ENCODE data around the gene MYL2. TPM values are rescaled to one million over a fixed set of nuclear protein-coding genes. Genes with fewer than 3 reads are reported as not detected.

MYL2 gene
- total RNA-seq, 1 donor from 2014 or later: not detected

- Histone ChIP-seq H3K4me1 (no peaks in the 10 kb centered on the region), H3K27me3 (peaks cover 6% of the 10 kb centered on the region), H3K4me3 (no peak overlapping the region), H3K27ac (no peak overlapping the region), H3K36me3 (no peaks in the 10 kb centered on the region), H3K9me3 (no peaks in the 10 kb centered on the region)
- intact Hi-C loops (cut with DNase I): no loop called here
- DNase-seq (ENCODE audit: low spot score in 2 of 2): no peak
- TF ChIP-seq, protein P1, sequence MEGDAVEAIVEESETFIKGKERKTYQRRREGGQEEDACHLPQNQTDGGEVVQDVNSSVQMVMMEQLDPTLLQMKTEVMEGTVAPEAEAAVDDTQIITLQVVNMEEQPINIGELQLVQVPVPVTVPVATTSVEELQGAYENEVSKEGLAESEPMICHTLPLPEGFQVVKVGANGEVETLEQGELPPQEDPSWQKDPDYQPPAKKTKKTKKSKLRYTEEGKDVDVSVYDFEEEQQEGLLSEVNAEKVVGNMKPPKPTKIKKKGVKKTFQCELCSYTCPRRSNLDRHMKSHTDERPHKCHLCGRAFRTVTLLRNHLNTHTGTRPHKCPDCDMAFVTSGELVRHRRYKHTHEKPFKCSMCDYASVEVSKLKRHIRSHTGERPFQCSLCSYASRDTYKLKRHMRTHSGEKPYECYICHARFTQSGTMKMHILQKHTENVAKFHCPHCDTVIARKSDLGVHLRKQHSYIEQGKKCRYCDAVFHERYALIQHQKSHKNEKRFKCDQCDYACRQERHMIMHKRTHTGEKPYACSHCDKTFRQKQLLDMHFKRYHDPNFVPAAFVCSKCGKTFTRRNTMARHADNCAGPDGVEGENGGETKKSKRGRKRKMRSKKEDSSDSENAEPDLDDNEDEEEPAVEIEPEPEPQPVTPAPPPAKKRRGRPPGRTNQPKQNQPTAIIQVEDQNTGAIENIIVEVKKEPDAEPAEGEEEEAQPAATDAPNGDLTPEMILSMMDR (IDR thresholded peaks at IDR 0.05): no peak
Observed at GRCh38 chr12:110933326-110933974, 13.1 kb upstream of the MYL2 start.

- no peak for DNase-seq (ENCODE audit: low spot score in 2 of 2)
- H3K4me3 ChIP-seq: no peak overlapping the region
- H3K4me1 ChIP-seq: no peaks in the 10 kb centered on the region
- intact Hi-C loops (cut with DNase I): no loop called here
- H3K27ac ChIP-seq: no peak overlapping the region
- H3K27me3 ChIP-seq: peaks cover 6% of the 10 kb centered on the region
- H3K9me3 ChIP-seq: no peaks in the 10 kb centered on the region
- no peaks in the 10 kb centered on the region for H3K36me3 ChIP-seq
- TF ChIP-seq, protein P1 (IDR thresholded peaks at IDR 0.05): no peak
Observed at GRCh38 chr12:110932046-110932445, 11.7 kb upstream of the MYL2 start.

DNA sequence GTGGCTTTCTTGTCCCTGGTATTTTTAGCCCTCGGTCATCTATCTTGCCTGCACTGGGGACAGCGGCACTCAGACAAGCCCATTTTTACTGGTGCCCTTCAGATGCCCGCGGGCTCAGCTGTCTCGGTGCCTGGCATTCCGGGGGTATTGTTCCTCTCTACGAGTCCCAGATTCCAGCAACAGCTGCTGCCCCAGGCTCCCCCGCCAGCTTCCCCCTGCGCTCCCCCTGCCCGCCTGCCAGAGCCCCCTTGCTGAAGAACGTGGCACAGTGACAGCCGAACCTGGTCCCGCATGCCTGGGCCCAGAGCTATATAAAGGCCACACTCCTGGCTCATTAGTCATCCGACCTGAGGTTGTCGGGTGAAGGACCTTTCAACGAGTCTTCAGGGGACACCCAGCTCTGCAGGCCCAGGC, 10.9 kb upstream of the MYL2 start:
- DNase-seq (ENCODE audit: low spot score in 2 of 2): no peak
- Histone ChIP-seq H3K27ac (no peak overlapping the region), H3K27me3 (peaks cover 6% of the 10 kb centered on the region), H3K9me3 (no peaks in the 10 kb centered on the region), H3K4me3 (no peak overlapping the region), H3K4me1 (no peaks in the 10 kb centered on the region), H3K36me3 (no peaks in the 10 kb centered on the region)
- intact Hi-C loops (cut with DNase I): no loop called here
- TF ChIP-seq, protein P1 (IDR thresholded peaks at IDR 0.05): no peak

DNA sequence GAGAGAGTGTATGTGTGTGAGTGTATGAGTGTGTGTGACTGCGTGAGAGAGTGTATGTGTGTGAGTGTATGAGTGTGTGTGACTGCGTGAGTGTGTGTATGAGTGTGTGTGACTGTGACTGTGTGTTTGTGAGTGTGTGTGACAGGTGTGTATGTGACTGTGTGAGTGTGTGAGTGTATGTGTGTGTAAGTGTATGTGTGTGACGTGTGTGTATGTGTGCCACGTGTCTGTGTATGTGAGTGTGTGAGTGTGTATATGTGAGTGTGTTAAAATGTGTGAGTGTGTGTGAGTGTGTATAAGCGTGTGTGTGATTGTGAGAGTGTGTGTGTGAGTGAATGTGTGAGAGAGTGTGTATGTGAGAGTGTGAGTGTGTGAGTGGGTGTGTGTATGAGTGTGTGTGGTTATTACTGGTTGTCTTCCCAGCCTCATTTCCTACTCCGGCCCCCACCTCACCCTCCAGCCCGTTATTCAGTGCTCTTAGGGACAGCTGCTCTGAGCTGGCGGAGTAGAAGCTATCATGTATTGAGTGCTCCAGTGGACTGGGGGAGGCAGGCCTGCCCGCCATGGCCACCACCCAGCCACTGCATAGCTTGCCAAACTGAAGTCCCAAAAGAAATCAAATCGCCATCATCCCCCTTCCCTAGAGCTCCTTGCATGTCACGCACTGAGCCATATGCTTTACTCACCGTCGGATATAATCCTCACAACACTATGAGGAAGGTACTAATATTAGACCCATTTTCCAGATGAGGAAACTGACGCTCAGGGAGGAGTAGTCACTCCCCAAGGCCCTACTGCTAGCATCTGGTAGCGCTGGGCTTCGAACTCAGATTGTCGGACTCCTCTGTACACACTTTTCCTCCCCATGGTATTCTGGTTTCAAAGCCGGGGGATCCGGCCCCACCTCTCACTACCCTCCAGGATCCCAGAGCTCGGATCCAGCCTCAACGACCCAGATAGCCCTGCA, 10.3 kb upstream of the MYL2 start:
- Histone ChIP-seq H3K4me3 (no peak overlapping the region), H3K36me3 (no peaks in the 10 kb centered on the region), H3K9me3 (no peaks in the 10 kb centered on the region), H3K4me1 (no peaks in the 10 kb centered on the region), H3K27me3 (peaks cover 6% of the 10 kb centered on the region), H3K27ac (no peak overlapping the region)
- intact Hi-C loops (cut with DNase I): no loop called here
- DNase-seq (ENCODE audit: low spot score in 2 of 2): peak in 1 of 2 donors; percentile 3
- TF ChIP-seq, protein P1 (IDR thresholded peaks at IDR 0.05): no peak

- TF ChIP-seq, protein P1 (IDR thresholded peaks at IDR 0.05): no peak
- no peak overlapping the region for H3K4me3 ChIP-seq
- no peak for DNase-seq (ENCODE audit: low spot score in 2 of 2)
- H3K4me1 ChIP-seq: no peaks in the 10 kb centered on the region
- no peaks in the 10 kb centered on the region for H3K9me3 ChIP-seq
- no peak overlapping the region for H3K27ac ChIP-seq
- intact Hi-C loops (cut with DNase I): no loop called here
- peaks cover 6% of the 10 kb centered on the region for H3K27me3 ChIP-seq
- no peaks in the 10 kb centered on the region for H3K36me3 ChIP-seq
Observed at GRCh38 chr12:110929818-110930217, 9.4 kb upstream of the MYL2 start.

Measured in ascending aorta (tissue), 2 donors.